NK-92 treated with Interleukin-12 subunit alpha and Interleukin-12 subunit beta, amount 100 ng/mL, for 24 hours (cell line): ENCODE measurements around the gene PIP4K2A.
"Not testable (repeated sequence)": the region's sequence is repeated elsewhere in the genome, so short reads cannot be mapped to it uniquely, and the experiment has no call there.

Experiments used
- DNase-seq: peaks from one replicate; lab custom pipeline; 2025; lab: John Stamatoyannopoulos, UW

Gene PIP4K2A

GRCh38 chr10:22554461-22555182 lies 159.8 kb downstream of the PIP4K2A start:
- no peak for DNase-seq

GRCh38 chr10:22553452-22553995 lies 160.9 kb downstream of the PIP4K2A start:
- no peak for DNase-seq

GRCh38 chr10:22552888-22553378 lies 161.4 kb downstream of the PIP4K2A start:
- DNase-seq: no peak

GRCh38 chr10:22551681-22552365 lies 162.6 kb downstream of the PIP4K2A start:
- no peak for DNase-seq

GRCh38 chr10:22550732-22551131 lies 163.6 kb downstream of the PIP4K2A start:
- DNase-seq: no peak

GRCh38 chr10:22548344-22548743 lies 166.0 kb downstream of the PIP4K2A start:
- DNase-seq: no peak

- no peak for DNase-seq
Measured at GRCh38 chr10:22545643-22546042, 168.7 kb downstream of the PIP4K2A start.

- DNase-seq: no peak
Measured at GRCh38 chr10:22544325-22545068, 169.9 kb downstream of the PIP4K2A start.

GRCh38 chr10:22542773-22543172 lies 171.6 kb downstream of the PIP4K2A start:
- DNase-seq: no peak

- DNase-seq: no peak
Measured at GRCh38 chr10:22541900-22542299, 172.5 kb downstream of the PIP4K2A start.

GRCh38 chr10:22539579-22540298 lies 174.6 kb downstream of the PIP4K2A start:
- DNase-seq: no peak

- no peak for DNase-seq
Measured at GRCh38 chr10:22537810-22538209, 176.6 kb downstream of the PIP4K2A start.

GRCh38 chr10:22536620-22537019 lies 177.8 kb downstream of the PIP4K2A start:
- DNase-seq: no peak

GRCh38 chr10:22534849-22535604 lies 179.4 kb downstream of the PIP4K2A start:
- no peak for DNase-seq

GRCh38 chr10:22531441-22531840 lies 182.9 kb downstream of the PIP4K2A start:
- DNase-seq: no peak

GRCh38 chr10:22531008-22531407 lies 183.4 kb downstream of the PIP4K2A start:
- DNase-seq: no peak

- DNase-seq: no peak
Measured at GRCh38 chr10:22527520-22527919, 186.9 kb downstream of the PIP4K2A start.

- DNase-seq: not testable (repeated sequence)
Measured at GRCh38 chr10:22524333-22524732, 190.0 kb downstream of the PIP4K2A start.

- DNase-seq: not testable (repeated sequence)
Measured at GRCh38 chr10:22520645-22521044, 193.7 kb downstream of the PIP4K2A start.

GRCh38 chr10:22518167-22518724 lies 196.1 kb downstream of the PIP4K2A start:
- no peak for DNase-seq

- DNase-seq: no peak
Measured at GRCh38 chr10:22515009-22515408, 199.4 kb downstream of the PIP4K2A start.
